ENCODE results near the gene FNIP1.

The FNIP1 gene

GRCh38 chr5:131769336-131769735 lies 27.5 kb downstream of the FNIP1 start:
- TF ChIP-seq FOXM1 (IDR thresholded peaks at IDR 0.05; ENCODE audit: borderline replicate concordance, low read depth) (no peak), EP300 (IDR thresholded peaks at IDR 0.05; ENCODE audit: borderline replicate concordance) (no peak), CREB1 (IDR thresholded peaks at IDR 0.05; ENCODE audit: low read depth) (no peak), YY1 (IDR thresholded peaks at IDR 0.05; ENCODE audit: low read depth) (no peak), ZBTB7A (IDR thresholded peaks at IDR 0.05; ENCODE audit: low read depth) (no peak), RAD21 (IDR thresholded peaks at IDR 0.05; ENCODE audit: low read depth) (no peak), USF1 (IDR thresholded peaks at IDR 0.05) (no peak), NFIC (IDR thresholded peaks at IDR 0.05) (no peak), EGR1 (IDR thresholded peaks at IDR 0.05) (no peak)

DNA sequence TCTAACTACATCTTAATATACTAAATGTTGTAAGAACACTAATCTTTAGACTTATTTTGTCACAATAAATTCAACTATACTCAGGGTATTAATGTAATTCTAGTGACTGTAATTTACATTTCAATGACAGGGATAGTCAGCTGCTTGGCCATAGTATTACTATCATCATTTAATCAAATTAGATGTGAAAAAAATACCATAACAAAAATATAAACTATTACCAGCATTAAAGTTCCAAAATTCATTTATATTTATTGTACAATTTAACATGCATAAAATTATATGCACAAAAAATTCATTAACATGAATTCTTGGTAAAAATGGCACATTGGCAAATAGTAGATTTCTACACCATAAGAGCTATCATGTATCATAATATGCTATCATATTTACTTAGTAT lies 28.9 kb downstream of the FNIP1 start:
- TF ChIP-seq TAF1 (IDR thresholded peaks at IDR 0.05; ENCODE audit: low read depth), result no peak
- TF ChIP-seq NFIC (IDR thresholded peaks at IDR 0.05), result no peak
- TF ChIP-seq EP300 (IDR thresholded peaks at IDR 0.05; ENCODE audit: borderline replicate concordance), result no peak
- TF ChIP-seq ZBTB7A (IDR thresholded peaks at IDR 0.05; ENCODE audit: low read depth), result no peak
- TF ChIP-seq YY1 (IDR thresholded peaks at IDR 0.05; ENCODE audit: low read depth), result no peak
- TF ChIP-seq EGR1 (IDR thresholded peaks at IDR 0.05), result no peak
- no peak for TF ChIP-seq RAD21 (IDR thresholded peaks at IDR 0.05; ENCODE audit: low read depth)
- TF ChIP-seq REST (IDR thresholded peaks at IDR 0.05; ENCODE audit: low read depth), result no peak
- no peak for TF ChIP-seq TCF12 (IDR thresholded peaks at IDR 0.05; ENCODE audit: low read depth)
- TF ChIP-seq TEAD4 (IDR thresholded peaks at IDR 0.05), result no peak
- no peak for TF ChIP-seq CREB1 (IDR thresholded peaks at IDR 0.05; ENCODE audit: low read depth)
- no peak for TF ChIP-seq FOXM1 (IDR thresholded peaks at IDR 0.05; ENCODE audit: borderline replicate concordance, low read depth)
- TF ChIP-seq CEBPB (IDR thresholded peaks at IDR 0.05), result no peak
- no peak for TF ChIP-seq USF1 (IDR thresholded peaks at IDR 0.05)
- no peak for TF ChIP-seq MAX (IDR thresholded peaks at IDR 0.05)

GRCh38 chr5:131766689-131767088 lies 30.1 kb downstream of the FNIP1 start:
- TF ChIP-seq RAD21 (IDR thresholded peaks at IDR 0.05; ENCODE audit: low read depth) (no peak), MAX (IDR thresholded peaks at IDR 0.05) (no peak), FOXM1 (IDR thresholded peaks at IDR 0.05; ENCODE audit: borderline replicate concordance, low read depth) (no peak), YY1 (IDR thresholded peaks at IDR 0.05; ENCODE audit: low read depth) (no peak), CEBPB (IDR thresholded peaks at IDR 0.05) (no peak), TAF1 (IDR thresholded peaks at IDR 0.05; ENCODE audit: low read depth) (no peak), EP300 (IDR thresholded peaks at IDR 0.05; ENCODE audit: borderline replicate concordance) (no peak), USF1 (IDR thresholded peaks at IDR 0.05) (no peak), ZBTB7A (IDR thresholded peaks at IDR 0.05; ENCODE audit: low read depth) (no peak), CREB1 (IDR thresholded peaks at IDR 0.05; ENCODE audit: low read depth) (no peak), EGR1 (IDR thresholded peaks at IDR 0.05) (no peak), NFIC (IDR thresholded peaks at IDR 0.05) (no peak), TCF12 (IDR thresholded peaks at IDR 0.05; ENCODE audit: low read depth) (no peak), TEAD4 (IDR thresholded peaks at IDR 0.05) (no peak), REST (IDR thresholded peaks at IDR 0.05; ENCODE audit: low read depth) (no peak)

GRCh38 chr5:131765261-131765660 lies 31.6 kb downstream of the FNIP1 start:
- no peak for TF ChIP-seq FOXM1 (IDR thresholded peaks at IDR 0.05; ENCODE audit: borderline replicate concordance, low read depth)
- no peak for TF ChIP-seq EGR1 (IDR thresholded peaks at IDR 0.05)
- TF ChIP-seq CEBPB (IDR thresholded peaks at IDR 0.05), result no peak
- no peak for TF ChIP-seq NFIC (IDR thresholded peaks at IDR 0.05)
- TF ChIP-seq EP300 (IDR thresholded peaks at IDR 0.05; ENCODE audit: borderline replicate concordance), result no peak
- no peak for TF ChIP-seq ZBTB7A (IDR thresholded peaks at IDR 0.05; ENCODE audit: low read depth)
- no peak for TF ChIP-seq TEAD4 (IDR thresholded peaks at IDR 0.05)
- TF ChIP-seq TAF1 (IDR thresholded peaks at IDR 0.05; ENCODE audit: low read depth), result no peak
- TF ChIP-seq TCF12 (IDR thresholded peaks at IDR 0.05; ENCODE audit: low read depth), result no peak
- no peak for TF ChIP-seq REST (IDR thresholded peaks at IDR 0.05; ENCODE audit: low read depth)
- TF ChIP-seq CREB1 (IDR thresholded peaks at IDR 0.05; ENCODE audit: low read depth), result no peak
